Duodenal mucosa (tissue), 2 donors: ENCODE measurements around the gene TSPAN18.

Source experiments
- H3K27ac ChIP-seq: one replicate; pipeline ENCODE4 v1.7.0; 2013; ENCODE audit warnings: low read depth, low read length
- H3K27me3 ChIP-seq, 2 donors: one replicate each; pipeline ENCODE4 v1.7.0; 2013; ENCODE audit warnings: low read length in 2 of 2, control low read depth in 1 of 2; ENCODE audit not compliant: insufficient read depth in 2 of 2, control insufficient read depth in 1 of 2
- H3K36me3 ChIP-seq, 2 donors: one replicate each; pipeline ENCODE4 v1.7.0; 2013; ENCODE audit warnings: low read length in 2 of 2, control low read depth in 1 of 2; ENCODE audit not compliant: insufficient read depth in 2 of 2, control insufficient read depth in 1 of 2
- H3K4me1 ChIP-seq, 2 donors: one replicate each; pipeline ENCODE4 v1.7.0; 2013; ENCODE audit warnings: low read length in 2 of 2, control low read depth in 1 of 2; ENCODE audit not compliant: insufficient read depth in 2 of 2, control insufficient read depth in 1 of 2
- H3K4me3 ChIP-seq, 2 donors: one replicate each; pipeline ENCODE4 v1.7.0; 2013; ENCODE audit warnings: low read length in 2 of 2, low read depth in 1 of 2
- H3K9ac ChIP-seq, 2 donors: one replicate each; pipeline ENCODE4 v1.7.0; 2013; ENCODE audit warnings: low read length in 2 of 2, low read depth in 1 of 2
- H3K9me3 ChIP-seq, 2 donors: one replicate each; pipeline ENCODE4 v1.7.0; 2013; ENCODE audit warnings: low read length in 2 of 2, control low read depth in 1 of 2; ENCODE audit not compliant: control insufficient read depth in 1 of 2

Gene TSPAN18

GRCh38 chr11:44793350-44794090 lies 66.8 kb downstream of the TSPAN18 start:
- Histone ChIP-seq H3K36me3 (no peaks in the 10 kb centered on the region), H3K27me3 (no peaks in the 10 kb centered on the region), H3K9ac (no peak overlapping the region), H3K27ac (no peak overlapping the region), H3K4me3 (no peak overlapping the region), H3K4me1 (peaks cover 0 to 4% of the 10 kb centered on the region in 2 donors), H3K9me3 (no peaks in the 10 kb centered on the region)

DNA sequence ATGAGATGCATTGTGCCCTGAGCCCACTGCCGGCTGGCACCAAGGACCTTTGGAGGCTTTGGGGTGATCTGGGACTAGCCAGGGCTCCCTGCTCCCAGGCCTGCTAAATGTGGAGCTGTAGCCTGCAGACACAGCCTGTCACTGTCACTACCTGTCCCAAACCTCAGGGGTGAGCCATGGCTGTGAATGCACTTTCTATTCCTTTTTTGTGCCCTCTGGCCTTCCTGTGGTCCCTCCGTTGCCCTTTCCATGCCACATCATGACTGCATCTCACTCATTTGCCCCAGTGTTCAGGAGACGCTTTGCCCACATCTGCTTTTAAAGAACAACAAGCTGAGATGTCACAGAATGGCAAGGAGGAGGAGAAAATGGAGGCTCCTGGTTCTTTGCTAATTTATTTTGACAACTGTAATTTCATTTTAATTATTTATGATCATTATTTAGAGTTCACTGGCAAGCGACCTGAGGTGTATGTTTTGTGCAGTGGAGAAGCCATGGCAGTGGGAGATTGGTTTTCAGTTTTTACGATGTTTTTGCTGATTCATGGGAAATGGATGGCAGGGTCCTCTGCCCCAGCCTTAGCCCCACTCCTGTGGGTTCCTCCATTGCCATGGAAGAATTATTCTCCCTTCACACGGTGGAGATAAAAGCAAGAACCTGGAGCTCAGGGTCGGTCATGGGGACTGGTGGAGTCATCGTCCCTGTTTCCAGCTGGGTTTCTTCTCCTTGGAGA lies 69.2 kb downstream of the TSPAN18 start:
- no peak overlapping the region for H3K27ac ChIP-seq
- no peak overlapping the region for H3K4me3 ChIP-seq
- H3K27me3 ChIP-seq = no peaks in the 10 kb centered on the region
- H3K4me1 ChIP-seq = no peaks in the 10 kb centered on the region
- no peaks in the 10 kb centered on the region for H3K36me3 ChIP-seq
- H3K9ac ChIP-seq = no peak overlapping the region
- H3K9me3 ChIP-seq = no peaks in the 10 kb centered on the region

- no peaks in the 10 kb centered on the region for H3K27me3 ChIP-seq
- H3K27ac ChIP-seq = no peak overlapping the region
- no peak overlapping the region for H3K4me3 ChIP-seq
- no peaks in the 10 kb centered on the region for H3K4me1 ChIP-seq
- H3K36me3 ChIP-seq = no peaks in the 10 kb centered on the region
- H3K9me3 ChIP-seq = no peaks in the 10 kb centered on the region
- no peak overlapping the region for H3K9ac ChIP-seq
Observed at GRCh38 chr11:44797051-44797450, 70.3 kb downstream of the TSPAN18 start.

DNA sequence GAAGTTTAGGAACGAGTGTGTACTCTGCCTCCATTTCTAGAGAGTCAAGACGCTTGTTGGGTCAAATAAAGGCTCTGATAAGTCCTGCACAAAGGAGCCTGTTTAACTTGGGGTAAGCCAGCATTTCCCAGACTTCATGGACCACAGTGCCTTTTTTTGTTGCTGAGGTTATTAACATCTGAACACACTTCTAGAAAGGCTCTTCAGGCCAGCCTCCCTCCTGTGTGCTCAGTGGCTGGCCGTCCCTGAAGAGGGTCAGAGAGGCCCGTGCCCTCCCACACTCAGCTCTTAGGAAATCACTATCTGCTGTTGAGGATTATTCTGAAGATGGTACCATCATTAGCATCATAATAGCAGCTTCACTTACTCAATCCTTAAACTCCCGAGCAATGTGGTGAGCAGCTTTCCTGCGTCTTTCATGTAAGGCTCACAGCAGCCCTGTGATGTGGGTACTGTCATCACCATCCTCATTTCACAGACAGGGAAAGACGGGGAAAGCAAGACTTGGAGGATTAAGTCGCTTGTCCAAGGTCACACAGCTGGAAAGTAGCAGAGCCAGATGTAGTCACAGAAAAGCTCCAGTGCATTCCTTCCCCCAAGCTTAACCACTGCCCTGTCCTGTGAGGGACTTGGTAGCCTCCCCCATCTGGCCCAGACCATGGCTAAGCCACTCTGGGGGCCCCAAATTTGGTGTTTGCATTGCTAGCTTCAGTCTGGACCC lies 71.3 kb downstream of the TSPAN18 start:
- no peak overlapping the region for H3K4me3 ChIP-seq
- H3K36me3 ChIP-seq = no peaks in the 10 kb centered on the region
- H3K9me3 ChIP-seq = no peaks in the 10 kb centered on the region
- no peak overlapping the region for H3K9ac ChIP-seq
- H3K27me3 ChIP-seq = no peaks in the 10 kb centered on the region
- no peak overlapping the region for H3K27ac ChIP-seq
- no peaks in the 10 kb centered on the region for H3K4me1 ChIP-seq

- H3K27ac ChIP-seq = no peak overlapping the region
- H3K9me3 ChIP-seq = no peaks in the 10 kb centered on the region
- H3K9ac ChIP-seq = no peak overlapping the region
- H3K27me3 ChIP-seq = no peaks in the 10 kb centered on the region
- H3K4me1 ChIP-seq = no peaks in the 10 kb centered on the region
- H3K36me3 ChIP-seq = no peaks in the 10 kb centered on the region
- H3K4me3 ChIP-seq = no peak overlapping the region
Observed at GRCh38 chr11:44798607-44798972, 71.8 kb downstream of the TSPAN18 start.

GRCh38 chr11:44799012-44799411 lies 72.2 kb downstream of the TSPAN18 start:
- Histone ChIP-seq H3K36me3 (no peaks in the 10 kb centered on the region), H3K9ac (no peak overlapping the region), H3K27me3 (no peaks in the 10 kb centered on the region), H3K4me1 (no peaks in the 10 kb centered on the region), H3K4me3 (no peak overlapping the region), H3K9me3 (no peaks in the 10 kb centered on the region), H3K27ac (no peak overlapping the region)

DNA sequence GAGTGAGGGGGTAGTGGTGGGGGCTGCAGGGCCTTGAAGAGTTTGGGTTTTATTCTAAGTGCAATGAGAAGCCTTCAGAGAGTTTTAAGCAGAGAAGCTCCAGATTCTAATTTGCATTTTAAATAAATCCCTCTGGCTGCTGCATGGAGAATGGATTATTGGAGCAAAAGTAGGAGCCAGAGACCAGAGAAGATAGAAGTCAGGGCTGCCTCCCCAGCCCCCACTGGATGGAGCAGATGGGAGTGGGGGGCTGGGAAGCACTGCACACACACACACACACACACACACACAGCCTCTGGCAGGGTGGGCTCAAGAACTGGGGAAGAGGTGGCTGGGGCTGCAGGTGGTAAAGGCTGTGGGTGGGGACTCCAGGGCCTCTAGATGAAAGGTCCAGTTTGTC lies 75.6 kb downstream of the TSPAN18 start:
- H3K9me3 ChIP-seq = no peaks in the 10 kb centered on the region

GRCh38 chr11:44803009-44803408 lies 76.2 kb downstream of the TSPAN18 start:
- Histone ChIP-seq H3K4me1 (no peaks in the 10 kb centered on the region), H3K27ac (no peak overlapping the region), H3K36me3 (no peaks in the 10 kb centered on the region), H3K9me3 (no peaks in the 10 kb centered on the region), H3K9ac (no peak overlapping the region), H3K4me3 (no peak overlapping the region), H3K27me3 (no peaks in the 10 kb centered on the region)

More for the DNA sequence above, 75.6 kb downstream of the TSPAN18 start:
- Histone ChIP-seq H3K4me3 (no peak overlapping the region), H3K27me3 (no peaks in the 10 kb centered on the region), H3K27ac (no peak overlapping the region), H3K9ac (no peak overlapping the region), H3K36me3 (no peaks in the 10 kb centered on the region), H3K4me1 (no peaks in the 10 kb centered on the region)

- Histone ChIP-seq H3K4me1 (no peaks in the 10 kb centered on the region), H3K4me3 (no peak overlapping the region), H3K27me3 (no peaks in the 10 kb centered on the region), H3K9me3 (no peaks in the 10 kb centered on the region), H3K27ac (no peak overlapping the region), H3K36me3 (no peaks in the 10 kb centered on the region), H3K9ac (no peak overlapping the region)
Observed at GRCh38 chr11:44804449-44805437, 78.0 kb downstream of the TSPAN18 start.
